ENCODE results near the gene SBF2. TPM values are rescaled to one million over a fixed set of nuclear protein-coding genes. Genes with fewer than 3 reads are reported as not detected.
"Not testable (repeated sequence)": the region's sequence is repeated elsewhere in the genome, so short reads cannot be mapped to it uniquely, and the experiment has no call there.

SBF2 gene
- total RNA-seq, 4 donors from 2014 or later: 53.8 to 125 (median 76.4) TPM

GRCh38 chr11:10012068-10012467 is 282.0 kb downstream of the SBF2 start:
- ATAC-seq (ENCODE audit: low FRiP score) (no peak), DNase-seq (ENCODE audit: low spot score) (no peak)
- TF ChIP-seq CTCF (IDR thresholded peaks at IDR 0.05): no peak

GRCh38 chr11:10005955-10006525 is 288.0 kb downstream of the SBF2 start:
- TF ChIP-seq CTCF (IDR thresholded peaks at IDR 0.05): no peak
- no peak for DNase-seq (ENCODE audit: low spot score)
- no peak for ATAC-seq (ENCODE audit: low FRiP score)

- TF ChIP-seq CTCF (IDR thresholded peaks at IDR 0.05): no peak
- no peak for ATAC-seq (ENCODE audit: low FRiP score)
- DNase-seq (ENCODE audit: low spot score): no peak
Measured at GRCh38 chr11:10004526-10005113, 289.4 kb downstream of the SBF2 start.

- ATAC-seq (ENCODE audit: low FRiP score) (no peak), DNase-seq (ENCODE audit: low spot score) (no peak)
- TF ChIP-seq CTCF (IDR thresholded peaks at IDR 0.05): no peak
Measured at GRCh38 chr11:10002221-10002620, 291.8 kb downstream of the SBF2 start.

- ATAC-seq (ENCODE audit: low FRiP score) (no peak), DNase-seq (ENCODE audit: low spot score) (no peak)
- no peak for TF ChIP-seq CTCF (IDR thresholded peaks at IDR 0.05)
Measured at GRCh38 chr11:9992306-9992705, 301.7 kb downstream of the SBF2 start.

GRCh38 chr11:9990221-9990973 is 303.6 kb downstream of the SBF2 start:
- TF ChIP-seq CTCF (IDR thresholded peaks at IDR 0.05): no peak
- no peak for DNase-seq (ENCODE audit: low spot score)
- no peak for ATAC-seq (ENCODE audit: low FRiP score)

- DNase-seq (ENCODE audit: low spot score); ATAC-seq (ENCODE audit: low FRiP score): not testable (repeated sequence)
Measured at GRCh38 chr11:9987303-9987702, 306.7 kb downstream of the SBF2 start.
